Skeletal muscle satellite cell (primary cell): Measurements from ENCODE around the gene CHD2.
"Not testable (repeated sequence)": the region's sequence is repeated elsewhere in the genome, so short reads cannot be mapped to it uniquely, and the experiment has no call there.

ENCODE experiments used
- H3K27me3 ChIP-seq: 2 replicates; pipeline ENCODE4 v1.7.0; 2013; ENCODE audit warnings: low read length; ENCODE audit not compliant: control insufficient read depth, insufficient read depth
- H3K36me3 ChIP-seq: 2 replicates; pipeline ENCODE4 v1.7.0; 2013; ENCODE audit warnings: mild to moderate bottlenecking, control low read depth, low read length; ENCODE audit not compliant: insufficient read depth
- H3K4me1 ChIP-seq: 2 replicates; pipeline ENCODE4 v1.7.0; 2013; ENCODE audit warnings: low read length; ENCODE audit not compliant: control insufficient read depth, insufficient read depth
- H3K4me2 ChIP-seq: 2 replicates; pipeline ENCODE4 v1.7.0; 2013; ENCODE audit warnings: mild to moderate bottlenecking, low read length
- H3K4me3 ChIP-seq: 2 replicates; pipeline ENCODE4 v1.7.0; 2013; ENCODE audit warnings: low read length
- H3K9ac ChIP-seq: 2 replicates; pipeline ENCODE4 v1.7.0; 2013; ENCODE audit warnings: mild to moderate bottlenecking, low read depth, low read length, moderate library complexity
- H3K9me3 ChIP-seq: replicated peaks from 2 replicates; pipeline ENCODE4 v1.7.0; 2013; ENCODE audit warnings: mild to moderate bottlenecking, control low read depth, low read length

The CHD2 gene

GRCh38 chr15:92909136-92909781, 9.1 kb downstream of the CHD2 start:
- H3K4me3 ChIP-seq, result peak overlapping the region; percentile 61
- H3K9me3 ChIP-seq, result no peaks in the 10 kb centered on the region
- H3K27me3 ChIP-seq, result no peaks in the 10 kb centered on the region
- peaks cover 26% of the 10 kb centered on the region for H3K36me3 ChIP-seq
- H3K4me2 ChIP-seq, result peak overlapping the region; percentile 92
- peak overlapping the region; percentile 69 for H3K9ac ChIP-seq
- peaks cover 75% of the 10 kb centered on the region for H3K4me1 ChIP-seq

DNA sequence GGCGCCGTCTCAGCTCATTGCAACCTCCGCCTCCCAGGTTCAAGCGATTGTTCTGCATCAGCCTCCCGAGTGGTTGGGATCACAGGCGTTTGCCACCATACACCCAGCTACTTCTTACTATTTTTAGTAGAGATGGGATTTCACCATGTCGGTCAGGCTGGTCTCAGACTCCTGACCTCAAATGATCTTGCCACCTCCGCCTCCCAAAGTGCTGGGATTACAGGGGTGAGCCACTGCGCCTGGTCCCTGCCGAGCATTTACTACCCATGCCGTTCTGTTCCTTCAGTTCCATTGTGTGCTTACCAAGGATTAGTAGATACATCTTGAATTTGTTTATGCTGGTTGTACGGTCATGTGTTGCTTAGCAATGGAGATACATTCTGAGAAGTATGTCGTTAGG, 10.3 kb downstream of the CHD2 start:
- Histone ChIP-seq H3K36me3 (peaks cover 22% of the 10 kb centered on the region), H3K9ac (no peak overlapping the region), H3K4me1 (peaks cover 76% of the 10 kb centered on the region), H3K27me3 (no peaks in the 10 kb centered on the region), H3K4me3 (no peak overlapping the region), H3K4me2 (no peak overlapping the region), H3K9me3 (no peaks in the 10 kb centered on the region)

GRCh38 chr15:92914103-92914499, 14.0 kb downstream of the CHD2 start:
- Histone ChIP-seq H3K36me3 (peaks cover 40% of the 10 kb centered on the region), H3K4me1 (peaks cover 64% of the 10 kb centered on the region), H3K9ac (no peak overlapping the region), H3K4me3 (no peak overlapping the region), H3K27me3 (no peaks in the 10 kb centered on the region), H3K9me3 (no peaks in the 10 kb centered on the region), H3K4me2 (peak overlapping the region; percentile 17)

GRCh38 chr15:92914768-92915221, 14.7 kb downstream of the CHD2 start:
- Histone ChIP-seq H3K9ac (no peak overlapping the region), H3K4me1 (peaks cover 59% of the 10 kb centered on the region)

DNA sequence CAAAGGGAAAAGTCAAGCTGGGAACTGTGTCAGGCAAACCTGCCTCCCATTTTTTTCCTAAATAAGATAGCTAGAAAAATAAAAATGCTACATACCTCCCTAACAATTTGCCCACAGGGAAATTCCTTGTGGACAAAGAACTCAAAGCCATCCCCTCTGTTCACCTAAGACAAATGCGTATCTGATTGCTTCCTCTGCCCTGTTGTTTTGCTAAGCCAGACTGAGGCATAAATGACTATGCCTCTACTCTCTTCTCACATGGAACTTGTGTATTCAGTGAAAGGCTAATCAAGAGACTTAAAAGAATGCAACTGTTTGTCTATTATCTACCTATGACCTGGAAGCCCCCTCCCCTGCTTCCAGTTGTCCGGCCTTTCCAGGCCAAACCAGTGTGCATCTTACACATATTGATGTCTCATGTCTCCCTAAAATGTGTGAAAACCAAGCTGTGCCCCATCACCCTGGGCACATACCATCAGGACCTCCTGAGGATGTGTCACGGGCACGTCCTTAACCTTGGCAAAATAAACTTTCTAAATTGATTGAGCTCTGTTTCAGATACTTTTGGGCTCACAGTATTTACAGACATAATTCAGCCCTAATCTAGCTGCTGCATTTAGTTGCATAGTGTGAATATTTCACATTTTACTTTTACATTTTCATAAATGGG, 15.8 kb downstream of the CHD2 start:
- Histone ChIP-seq H3K4me3 (no peak overlapping the region), H3K9me3 (no peaks in the 10 kb centered on the region), H3K27me3 (no peaks in the 10 kb centered on the region), H3K9ac (peak overlapping the region; percentile 2), H3K4me2 (no peak overlapping the region), H3K36me3 (peaks cover 39% of the 10 kb centered on the region), H3K4me1 (peaks cover 57% of the 10 kb centered on the region)

More at GRCh38 chr15:92914768-92915221, 14.7 kb downstream of the CHD2 start:
- H3K4me2 ChIP-seq, result peak overlapping the region; percentile 17
- no peaks in the 10 kb centered on the region for H3K27me3 ChIP-seq
- H3K36me3 ChIP-seq, result peaks cover 40% of the 10 kb centered on the region
- no peaks in the 10 kb centered on the region for H3K9me3 ChIP-seq
- no peak overlapping the region for H3K4me3 ChIP-seq

- Histone ChIP-seq H3K27me3 (no peaks in the 10 kb centered on the region), H3K9me3 (no peaks in the 10 kb centered on the region), H3K4me1 (peaks cover 71% of the 10 kb centered on the region), H3K4me2 (peak overlapping the region; percentile 69), H3K36me3 (peaks cover 42% of the 10 kb centered on the region), H3K9ac (peak overlapping the region; percentile 69), H3K4me3 (peak overlapping the region; percentile 41)
Observed at GRCh38 chr15:92917598-92918407, 17.7 kb downstream of the CHD2 start.

DNA sequence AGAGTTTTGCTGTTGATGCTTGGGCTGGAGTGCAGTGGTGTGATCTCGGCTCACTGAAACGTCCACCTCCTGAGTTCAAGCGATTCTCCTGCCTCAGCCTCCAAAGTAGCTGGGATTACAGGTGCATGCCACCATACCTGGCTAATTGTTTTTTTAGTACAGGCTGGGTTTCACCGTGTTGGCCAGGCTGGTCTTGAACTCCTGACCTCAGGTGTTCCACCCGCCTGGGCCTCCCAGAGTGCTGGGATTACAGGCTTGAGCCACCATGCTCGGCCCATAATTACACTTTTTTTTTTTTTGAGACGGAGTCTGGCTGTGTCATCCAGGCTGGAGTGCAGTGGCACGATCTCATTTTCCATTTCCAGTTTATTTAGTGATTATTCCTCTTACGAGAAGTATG, 18.8 kb downstream of the CHD2 start:
- H3K9ac ChIP-seq, H3K27me3 ChIP-seq, H3K4me2 ChIP-seq, H3K4me3 ChIP-seq, H3K9me3 ChIP-seq: not testable (repeated sequence)
- Histone ChIP-seq H3K4me1 (peaks cover 61% of the 10 kb centered on the region), H3K36me3 (peaks cover 45% of the 10 kb centered on the region)

- H3K4me2 ChIP-seq, result peak overlapping the region; percentile 43
- peaks cover 48% of the 10 kb centered on the region for H3K4me1 ChIP-seq
- H3K4me3 ChIP-seq, result no peak overlapping the region
- peaks cover 61% of the 10 kb centered on the region for H3K36me3 ChIP-seq
- H3K27me3 ChIP-seq, result no peaks in the 10 kb centered on the region
- H3K9me3 ChIP-seq, result no peaks in the 10 kb centered on the region
- peak overlapping the region; percentile 18 for H3K9ac ChIP-seq
Observed at GRCh38 chr15:92920595-92921161, 20.6 kb downstream of the CHD2 start.

GRCh38 chr15:92921215-92922131, 21.3 kb downstream of the CHD2 start:
- H3K27me3 ChIP-seq, result no peaks in the 10 kb centered on the region
- H3K9ac ChIP-seq, result no peak overlapping the region
- peak overlapping the region; percentile 43 for H3K4me2 ChIP-seq
- H3K36me3 ChIP-seq, result peaks cover 64% of the 10 kb centered on the region
- H3K4me3 ChIP-seq, result peak overlapping the region; percentile 15
- peaks cover 41% of the 10 kb centered on the region for H3K4me1 ChIP-seq
- no peaks in the 10 kb centered on the region for H3K9me3 ChIP-seq

GRCh38 chr15:92922418-92923002, 22.4 kb downstream of the CHD2 start:
- H3K4me3 ChIP-seq, result no peak overlapping the region
- H3K27me3 ChIP-seq, result no peaks in the 10 kb centered on the region
- peaks cover 35% of the 10 kb centered on the region for H3K4me1 ChIP-seq
- H3K36me3 ChIP-seq, result peaks cover 64% of the 10 kb centered on the region
- no peak overlapping the region for H3K9ac ChIP-seq
- H3K4me2 ChIP-seq, result no peak overlapping the region
- no peaks in the 10 kb centered on the region for H3K9me3 ChIP-seq
